Measurements from ENCODE around the gene FCRL5. TPM values are rescaled to one million over a fixed set of nuclear protein-coding genes. Genes with fewer than 3 reads are reported as not detected.

FCRL5 gene
- total and polyA plus RNA-seq, 10 of the 15 experiments (the other 5 are each of a cell fraction or from before 2014, with no cell fraction given) = 1.1 to 136 (median 7.0) TPM

DNA sequence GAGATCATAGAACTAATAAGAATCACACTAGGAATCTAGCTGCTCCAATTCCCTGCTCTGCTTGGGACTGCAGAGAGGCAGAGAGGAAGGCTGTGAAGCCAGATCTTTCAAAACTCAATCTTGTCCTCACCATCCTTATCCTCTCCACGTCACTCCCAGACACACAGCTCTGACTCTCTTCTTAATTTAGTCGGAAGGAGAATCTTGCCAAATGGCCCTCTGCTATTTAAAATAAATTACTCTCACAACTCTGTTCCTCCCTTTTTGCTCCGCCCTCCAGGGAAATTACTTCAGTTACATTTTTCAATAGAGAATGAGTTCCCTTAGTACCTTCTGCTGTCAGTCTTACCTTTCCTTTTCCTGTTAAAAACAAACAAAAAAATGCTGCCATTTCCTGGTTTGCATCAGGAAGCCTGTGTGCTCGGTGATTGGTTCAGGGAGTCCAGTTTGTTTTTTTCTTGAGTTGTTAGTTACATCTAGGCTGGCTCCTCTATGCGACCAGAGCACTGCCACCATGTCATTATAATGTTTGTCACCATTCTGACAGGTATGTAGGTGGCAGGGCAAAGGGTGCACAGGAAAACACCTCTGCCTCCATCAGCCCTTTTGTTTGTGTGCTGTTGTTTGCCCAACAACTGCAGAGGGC is 80.1 kb downstream of the FCRL5 start:
- TF ChIP-seq, protein P1, sequence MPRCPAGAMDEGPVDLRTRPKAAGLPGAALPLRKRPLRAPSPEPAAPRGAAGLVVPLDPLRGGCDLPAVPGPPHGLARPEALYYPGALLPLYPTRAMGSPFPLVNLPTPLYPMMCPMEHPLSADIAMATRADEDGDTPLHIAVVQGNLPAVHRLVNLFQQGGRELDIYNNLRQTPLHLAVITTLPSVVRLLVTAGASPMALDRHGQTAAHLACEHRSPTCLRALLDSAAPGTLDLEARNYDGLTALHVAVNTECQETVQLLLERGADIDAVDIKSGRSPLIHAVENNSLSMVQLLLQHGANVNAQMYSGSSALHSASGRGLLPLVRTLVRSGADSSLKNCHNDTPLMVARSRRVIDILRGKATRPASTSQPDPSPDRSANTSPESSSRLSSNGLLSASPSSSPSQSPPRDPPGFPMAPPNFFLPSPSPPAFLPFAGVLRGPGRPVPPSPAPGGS (IDR thresholded peaks at IDR 0.05; ENCODE audit: borderline replicate concordance, insufficient read depth, low read depth, low read length, poor library complexity, severe bottlenecking) = no peak
- TF ChIP-seq YY1 (IDR thresholded peaks at IDR 0.05; ENCODE audit: low read depth, low read length) (no peak), SMARCA5 (IDR thresholded peaks at IDR 0.05) (no peak), DPF2 (IDR thresholded peaks at IDR 0.05) (no peak)
- ATAC-seq = no peak
- Histone ChIP-seq H3K9me3 (replicated peaks; ENCODE audit: control insufficient read depth, insufficient read depth, low read length) (no peaks in the 10 kb centered on the region), H3K79me2 (ENCODE audit: control insufficient read depth, insufficient read depth, low read length) (no peaks in the 10 kb centered on the region), H3K4me2 (ENCODE audit: control insufficient read depth, insufficient read depth) (no peak overlapping the region), H3K27me3 (replicated peaks in 1 of 2; ENCODE audit: control insufficient read depth in 2 of 2, insufficient read depth in 2 of 2, low read length in 1 of 2) (no peaks in the 10 kb centered on the region; a peak in 2 of 4 replicates), H2AFZ (ENCODE audit: control insufficient read depth, low read depth, low read length) (no peak overlapping the region), H3K27ac (ENCODE audit: control insufficient read depth, insufficient read depth) (no peak overlapping the region), H3K9ac (ENCODE audit: control insufficient read depth, insufficient read depth, low read length) (no peak overlapping the region), H4K20me1 (ENCODE audit: control insufficient read depth, insufficient read depth) (no peaks in the 10 kb centered on the region), H3K36me3 (ENCODE audit: control insufficient read depth in 2 of 2, insufficient read depth in 2 of 2, low read length in 1 of 2) (no peaks in the 10 kb centered on the region), H3K4me3 (no peak overlapping the region), H3K4me1 (ENCODE audit: control insufficient read depth, insufficient read depth, low read length) (no peaks in the 10 kb centered on the region)
- DNase-seq (ENCODE audit: low read depth, low spot score) = no peak
- no peak for FAIRE-seq
- WGBS (ENCODE audit: insufficient coverage, insufficient replicate concordance, low lambda C conversion rate, missing lambda C conversion rate) = 6% methylated on average over 5 of the region's 5 CpGs
- ChIA-PET SMC1A (ENCODE audit: uncharacterized antibody, unreplicated experiment) (interaction anchor here (0.5 to 1.0 kb wide), 2 partner anchors 12 to 551 kb away, joined by 3 to 4 read pairs; no protein-coding TSS in a partner anchor), RAD21 (ENCODE audit: unreplicated experiment) (no interaction called here), CTCF (interaction anchor here (0.9 kb wide), 1 partner anchor 11 kb away, joined by 3 read pairs; no protein-coding TSS in a partner anchor), POLR2A (interaction anchor here (0.6 kb wide), 1 partner anchor 23 kb away, joined by 8 read pairs; no protein-coding TSS in a partner anchor)
- intact Hi-C loops (cut with micrococcal nuclease; ENCODE audit: unreplicated experiment) (no loop called here), in situ Hi-C loops (cut with MboI) (no loop called here)
- no TSS peak for BruUV-seq (replicated peaks)

DNA sequence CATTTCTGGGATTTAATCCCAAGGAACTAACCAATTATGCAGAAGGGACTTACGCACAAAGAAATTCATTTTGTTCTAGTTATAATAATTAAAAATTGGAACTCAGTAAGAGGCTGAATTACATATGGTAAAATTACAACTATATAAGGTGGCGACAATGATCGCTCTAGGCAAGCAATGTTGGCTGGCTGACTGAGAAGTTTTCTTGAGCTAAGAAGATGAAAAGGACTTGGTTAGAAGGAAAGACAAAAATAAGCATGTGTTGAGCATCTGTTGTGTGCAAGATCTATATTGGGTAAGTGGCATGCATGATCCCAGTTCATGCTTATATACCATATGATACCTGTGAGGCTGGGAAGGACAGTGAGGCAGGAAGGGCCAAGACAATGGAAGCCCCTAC is 80.8 kb downstream of the FCRL5 start:
- no peaks in the 10 kb centered on the region for H4K20me1 ChIP-seq (ENCODE audit: control insufficient read depth, insufficient read depth)
- H3K4me2 ChIP-seq (ENCODE audit: control insufficient read depth, insufficient read depth) = no peak overlapping the region
- H3K9ac ChIP-seq (ENCODE audit: control insufficient read depth, insufficient read depth, low read length) = no peak overlapping the region
- no peaks in the 10 kb centered on the region; a peak in 2 of 4 replicates for H3K27me3 ChIP-seq (replicated peaks in 1 of 2; ENCODE audit: control insufficient read depth in 2 of 2, insufficient read depth in 2 of 2, low read length in 1 of 2)
- ChIA-PET CTCF (interaction anchor here (0.9 kb wide), 1 partner anchor 12 kb away, joined by 3 read pairs; no protein-coding TSS in a partner anchor), SMC1A (ENCODE audit: uncharacterized antibody, unreplicated experiment) (interaction anchor here (1.0 kb wide), 1 partner anchor 11 kb away, joined by 3 read pairs; no protein-coding TSS in a partner anchor), POLR2A (interaction anchor here (0.6 kb wide), 1 partner anchor 23 kb away, joined by 8 read pairs; no protein-coding TSS in a partner anchor), RAD21 (ENCODE audit: unreplicated experiment) (no interaction called here)
- ATAC-seq (no peak), DNase-seq (ENCODE audit: low read depth, low spot score) (no peak), FAIRE-seq (no peak)
- WGBS (ENCODE audit: insufficient coverage, insufficient replicate concordance, low lambda C conversion rate, missing lambda C conversion rate) = 62% methylated on average over 3 of the region's 3 CpGs
- no peaks in the 10 kb centered on the region for H3K79me2 ChIP-seq (ENCODE audit: control insufficient read depth, insufficient read depth, low read length)
- no peaks in the 10 kb centered on the region for H3K9me3 ChIP-seq (replicated peaks; ENCODE audit: control insufficient read depth, insufficient read depth, low read length)
- H3K4me3 ChIP-seq = no peak overlapping the region
- H3K4me1 ChIP-seq (ENCODE audit: control insufficient read depth, insufficient read depth, low read length) = no peaks in the 10 kb centered on the region
- H2AFZ ChIP-seq (ENCODE audit: control insufficient read depth, low read depth, low read length) = no peak overlapping the region
- no TSS peak for BruUV-seq (replicated peaks)
- in situ Hi-C loops (cut with MboI) (no loop called here), intact Hi-C loops (cut with micrococcal nuclease; ENCODE audit: unreplicated experiment) (no loop called here)
- H3K36me3 ChIP-seq (ENCODE audit: control insufficient read depth in 2 of 2, insufficient read depth in 2 of 2, low read length in 1 of 2) = no peaks in the 10 kb centered on the region
- H3K27ac ChIP-seq (ENCODE audit: control insufficient read depth, insufficient read depth) = no peak overlapping the region
- TF ChIP-seq IKZF2 (IDR thresholded peaks at IDR 0.05) = no peak
- no peak for TF ChIP-seq SMARCA5 (IDR thresholded peaks at IDR 0.05)
- TF ChIP-seq KAT2A (conservative IDR thresholded peaks at IDR 0.05; ENCODE audit: control insufficient read depth, low read depth, low read length) = no peak
- TF ChIP-seq STAT3 (IDR thresholded peaks at IDR 0.05; ENCODE audit: low read depth, low read length) = no peak
- no peak for TF ChIP-seq CEBPB (IDR thresholded peaks at IDR 0.05; ENCODE audit: borderline replicate concordance in 1 of 2, low read depth in 2 of 2, low read length in 2 of 2)
- no peak for TF ChIP-seq TCF12 (IDR thresholded peaks at IDR 0.05; ENCODE audit: low read depth, low read length)
- TF ChIP-seq NR2C1 (IDR thresholded peaks at IDR 0.05) = no peak
- TF ChIP-seq, protein P2, sequence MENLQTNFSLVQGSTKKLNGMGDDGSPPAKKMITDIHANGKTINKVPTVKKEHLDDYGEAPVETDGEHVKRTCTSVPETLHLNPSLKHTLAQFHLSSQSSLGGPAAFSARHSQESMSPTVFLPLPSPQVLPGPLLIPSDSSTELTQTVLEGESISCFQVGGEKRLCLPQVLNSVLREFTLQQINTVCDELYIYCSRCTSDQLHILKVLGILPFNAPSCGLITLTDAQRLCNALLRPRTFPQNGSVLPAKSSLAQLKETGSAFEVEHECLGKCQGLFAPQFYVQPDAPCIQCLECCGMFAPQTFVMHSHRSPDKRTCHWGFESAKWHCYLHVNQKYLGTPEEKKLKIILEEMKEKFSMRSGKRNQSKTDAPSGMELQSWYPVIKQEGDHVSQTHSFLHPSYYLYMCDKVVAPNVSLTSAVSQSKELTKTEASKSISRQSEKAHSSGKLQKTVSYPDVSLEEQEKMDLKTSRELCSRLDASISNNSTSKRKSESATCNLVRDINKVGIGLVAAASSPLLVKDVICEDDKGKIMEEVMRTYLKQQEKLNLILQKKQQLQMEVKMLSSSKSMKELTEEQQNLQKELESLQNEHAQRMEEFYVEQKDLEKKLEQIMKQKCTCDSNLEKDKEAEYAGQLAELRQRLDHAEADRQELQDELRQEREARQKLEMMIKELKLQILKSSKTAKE (IDR thresholded peaks at IDR 0.05; ENCODE audit: low read depth, poor library complexity, severe bottlenecking) = no peak
- no peak for TF ChIP-seq SUPT20H (IDR thresholded peaks at IDR 0.05; ENCODE audit: borderline replicate concordance, control insufficient read depth, low read depth, low read length)
- no peak for TF ChIP-seq RUNX3 (IDR thresholded peaks at IDR 0.05; ENCODE audit: low read length)
- no peak for TF ChIP-seq TAF1 (IDR thresholded peaks at IDR 0.05; ENCODE audit: borderline replicate concordance, low read depth, low read length)

Measured in GM12878 (cell line).